Activated T-cell treated with anti-CD3 and anti-CD28 coated beads, Interleukin-2, amount 50 U/mL, for 1 hour (primary cell): ENCODE results near the gene ATP5MK.
"Not testable (repeated sequence)": the region's sequence is repeated elsewhere in the genome, so short reads cannot be mapped to it uniquely, and the experiment has no call there.

Experiments
- DNase-seq: peaks from one replicate; pipeline ENCODE4 v3.0.0-alpha.2; 2020

Gene ATP5MK, protein sequence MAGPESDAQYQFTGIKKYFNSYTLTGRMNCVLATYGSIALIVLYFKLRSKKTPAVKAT

DNA sequence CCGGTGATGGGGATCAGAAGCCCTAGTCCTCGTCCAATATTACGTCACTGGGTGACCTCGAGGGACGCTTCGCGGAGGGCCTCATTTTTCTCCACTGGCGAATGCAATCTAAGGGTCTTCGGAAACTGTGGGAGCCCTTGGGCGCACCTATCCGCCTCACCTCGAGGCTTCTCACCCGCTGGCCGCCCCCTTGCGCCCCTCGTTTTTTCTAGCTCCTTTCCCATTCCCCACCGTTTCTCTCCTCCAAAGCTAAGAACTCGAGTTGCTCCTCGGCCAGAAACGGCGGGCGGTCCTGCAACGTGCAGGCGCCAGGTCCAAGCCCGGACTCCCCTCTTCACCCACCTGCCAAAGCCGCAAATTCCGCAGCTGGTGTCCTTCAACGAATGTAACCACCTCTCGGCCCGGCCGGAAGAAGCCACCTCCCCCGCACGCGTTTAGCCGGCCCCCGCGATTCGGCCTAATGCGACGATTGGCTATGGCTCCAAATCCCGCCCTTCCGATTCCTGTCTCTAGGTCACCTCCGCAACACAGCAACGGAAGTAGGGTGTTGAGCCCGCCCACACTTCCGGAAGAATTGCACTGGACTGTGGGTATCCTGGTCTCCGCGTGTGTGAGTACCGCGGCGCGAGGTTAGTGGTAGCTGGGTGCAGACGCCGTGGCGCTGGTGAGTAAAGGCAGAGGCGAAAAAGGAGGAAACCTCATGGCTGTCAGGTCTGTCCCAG is at the start of gene ATP5MK, which contains the start of gene PDCD11:
TSS of gene ATP5MK (minus strand) at position 409 of the 722 bp plus-strand sequence. CDS start 4,018 bp downstream, outside the sequence.
TSS of gene PDCD11 (plus strand) at position 560 of the 722 bp plus-strand sequence. CDS start 1,801 bp downstream, outside the sequence.
- DNase-seq = peak; percentile 90

DNA sequence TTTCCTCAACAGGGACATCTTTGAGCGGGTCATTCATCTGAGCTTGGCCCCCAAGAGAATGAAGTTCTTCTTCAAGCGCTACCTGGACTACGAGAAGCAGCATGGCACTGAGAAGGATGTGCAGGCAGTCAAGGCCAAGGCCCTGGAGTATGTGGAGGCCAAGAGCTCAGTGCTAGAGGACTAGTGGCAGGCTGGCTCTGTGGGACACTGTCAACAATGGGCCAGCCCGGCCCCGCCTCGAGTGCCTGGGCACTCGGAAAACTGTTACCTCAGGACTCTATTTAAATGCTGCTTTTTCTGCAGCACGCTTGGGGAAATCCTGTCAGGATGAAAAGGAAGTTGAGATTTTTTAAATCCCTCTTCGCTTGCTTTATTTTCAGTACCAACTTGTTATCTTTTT is 49.1 kb upstream of the ATP5MK start:
- no peak for DNase-seq

DNA sequence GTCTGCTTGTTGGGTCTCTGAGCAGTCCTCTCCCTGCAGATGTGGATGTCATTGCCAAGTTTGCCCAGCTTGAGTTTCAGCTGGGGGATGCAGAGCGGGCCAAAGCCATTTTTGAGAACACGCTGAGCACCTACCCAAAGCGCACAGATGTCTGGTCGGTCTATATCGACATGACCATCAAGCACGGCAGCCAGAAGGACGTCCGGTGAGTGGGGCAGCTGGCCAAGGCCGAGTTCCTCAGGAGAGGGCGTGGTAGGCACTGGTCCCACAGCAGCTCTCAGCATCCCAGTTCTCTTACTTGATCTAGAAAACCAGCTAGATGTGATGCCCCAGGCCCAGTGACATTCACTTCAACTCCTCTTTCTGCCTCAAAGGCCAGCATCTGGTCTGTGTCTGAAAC is 48.2 kb upstream of the ATP5MK start:
- DNase-seq = no peak

DNA sequence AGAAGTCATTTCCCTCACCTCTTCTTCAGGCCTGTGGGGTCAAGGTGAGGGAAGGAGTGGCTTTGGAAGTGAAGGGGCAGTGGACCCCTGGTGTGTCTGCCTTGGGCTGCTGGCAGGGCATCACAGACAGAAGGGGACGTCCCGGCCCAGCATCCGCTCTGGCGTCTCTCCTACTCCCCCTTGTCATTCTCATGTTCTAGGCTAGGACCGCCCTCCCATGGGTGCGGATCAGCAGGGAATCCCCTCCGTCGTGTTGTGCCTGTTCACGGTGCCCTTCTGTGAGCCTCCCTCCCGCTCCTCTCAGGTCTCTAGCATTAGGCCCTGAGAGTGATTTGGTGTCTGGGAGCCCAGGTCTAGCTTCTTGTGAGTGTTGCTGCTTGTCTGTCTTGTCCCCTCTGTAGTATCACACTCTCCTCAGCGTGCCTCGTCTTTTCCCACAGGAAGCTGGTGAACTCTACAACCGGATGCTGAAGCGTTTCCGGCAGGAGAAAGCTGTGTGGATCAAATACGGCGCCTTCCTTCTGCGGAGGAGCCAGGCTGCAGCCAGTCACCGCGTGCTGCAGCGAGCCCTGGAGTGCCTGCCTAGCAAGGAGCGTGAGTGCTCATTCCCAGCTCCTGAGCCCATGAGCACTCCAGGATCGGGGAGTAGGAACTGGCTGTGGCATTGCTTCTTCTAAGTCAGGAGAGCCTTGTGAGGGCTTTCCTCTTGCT is 47.4 kb upstream of the ATP5MK start:
- no peak for DNase-seq

DNA sequence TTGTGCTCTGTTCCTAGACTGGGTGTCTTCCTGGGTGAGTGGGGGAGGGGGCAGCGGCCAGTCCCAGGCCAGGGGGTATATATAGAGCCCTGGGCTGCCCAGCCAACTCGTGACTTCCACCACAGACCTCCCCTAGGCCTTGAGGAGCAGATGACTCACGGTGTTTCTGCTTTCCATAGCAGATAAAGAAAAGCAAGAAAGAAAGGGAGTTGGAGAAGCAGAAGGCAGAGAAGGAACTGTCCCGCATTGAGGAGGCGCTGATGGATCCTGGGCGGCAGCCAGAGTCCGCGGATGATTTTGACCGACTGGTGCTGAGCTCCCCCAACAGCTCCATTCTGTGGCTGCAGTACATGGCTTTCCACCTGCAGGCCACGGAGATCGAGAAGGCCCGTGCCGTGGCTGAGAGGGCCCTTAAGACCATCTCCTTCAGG is 45.8 kb upstream of the ATP5MK start:
- DNase-seq = no peak

DNA sequence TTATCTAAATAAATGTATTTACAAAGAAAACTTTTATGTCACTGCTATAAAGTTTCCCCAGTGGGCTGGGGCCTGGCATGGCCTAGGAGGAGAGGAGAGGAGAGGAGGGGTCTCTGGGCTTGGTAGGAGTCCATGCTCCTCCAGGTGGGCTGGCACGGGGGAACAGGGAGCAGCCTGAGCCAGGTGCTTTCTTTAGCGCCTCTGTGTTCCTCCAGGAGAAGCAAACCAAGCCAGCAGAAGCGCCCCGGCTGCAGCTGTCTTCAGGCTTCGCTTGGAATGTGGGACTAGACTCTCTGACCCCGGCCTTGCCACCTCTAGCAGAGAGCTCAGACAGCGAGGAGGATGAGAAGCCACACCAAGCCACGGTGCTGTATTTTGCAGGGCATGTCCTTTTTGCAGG is 45.3 kb upstream of the ATP5MK start:
- DNase-seq = no peak

DNA sequence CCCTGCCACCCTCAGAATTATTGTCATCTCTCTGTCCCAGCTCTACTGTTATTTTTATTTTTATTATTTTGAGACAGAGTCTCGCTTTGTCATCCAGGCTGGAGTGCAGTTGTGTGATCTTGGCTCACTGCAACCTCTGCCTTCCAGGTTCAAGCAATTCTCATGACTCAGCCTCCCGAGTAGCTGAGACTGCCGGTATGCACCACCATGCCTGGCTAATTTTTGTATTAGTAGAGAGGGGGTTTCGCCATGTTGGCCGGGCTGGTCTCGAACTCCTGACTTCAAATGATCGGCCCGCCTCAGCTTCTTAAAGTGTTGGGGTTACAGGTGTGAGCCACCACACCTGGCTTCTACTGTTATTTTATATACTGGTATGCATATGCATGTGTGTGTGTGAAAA is 44.9 kb upstream of the ATP5MK start:
- DNase-seq = no peak

DNA sequence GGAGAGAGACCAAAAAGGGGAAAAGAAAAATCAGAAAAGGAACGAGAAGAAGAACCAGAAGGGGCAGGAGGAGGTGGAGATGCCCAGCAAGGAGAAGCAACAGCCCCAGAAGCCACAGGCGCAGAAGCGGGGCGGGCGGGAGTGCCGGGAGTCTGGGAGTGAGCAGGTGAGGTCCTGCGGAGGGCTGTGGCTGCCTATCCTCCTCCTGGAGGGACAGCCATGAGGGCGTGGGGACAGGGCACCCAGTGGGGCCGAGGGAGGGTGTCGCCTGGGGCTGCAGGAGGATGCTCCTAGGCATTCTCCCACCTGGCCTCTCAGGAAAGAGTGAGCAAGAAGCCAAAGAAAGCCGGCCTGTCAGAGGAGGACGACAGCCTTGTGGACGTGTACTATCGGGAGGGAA is 44.1 kb upstream of the ATP5MK start:
- DNase-seq = no peak

DNA sequence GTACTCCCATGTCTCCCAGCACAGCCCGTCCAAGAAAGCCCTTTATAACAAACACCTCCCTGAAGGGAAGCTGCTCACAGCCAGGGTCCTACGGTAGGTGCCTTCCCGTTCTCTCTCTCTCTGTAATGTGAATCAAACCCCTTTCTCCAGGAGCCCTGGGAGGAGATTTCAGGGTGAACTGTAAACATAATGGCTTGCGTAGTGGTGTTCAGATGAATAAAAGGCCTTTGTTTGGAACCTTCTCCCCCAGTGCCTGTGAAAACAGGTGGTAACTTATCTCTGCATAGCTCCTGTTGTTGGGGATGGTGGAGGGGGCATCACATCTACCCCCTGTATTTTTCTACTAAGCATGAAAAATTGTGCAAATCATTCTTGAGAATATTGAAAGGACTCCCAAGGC is 43.5 kb upstream of the ATP5MK start:
- DNase-seq = no peak

DNA sequence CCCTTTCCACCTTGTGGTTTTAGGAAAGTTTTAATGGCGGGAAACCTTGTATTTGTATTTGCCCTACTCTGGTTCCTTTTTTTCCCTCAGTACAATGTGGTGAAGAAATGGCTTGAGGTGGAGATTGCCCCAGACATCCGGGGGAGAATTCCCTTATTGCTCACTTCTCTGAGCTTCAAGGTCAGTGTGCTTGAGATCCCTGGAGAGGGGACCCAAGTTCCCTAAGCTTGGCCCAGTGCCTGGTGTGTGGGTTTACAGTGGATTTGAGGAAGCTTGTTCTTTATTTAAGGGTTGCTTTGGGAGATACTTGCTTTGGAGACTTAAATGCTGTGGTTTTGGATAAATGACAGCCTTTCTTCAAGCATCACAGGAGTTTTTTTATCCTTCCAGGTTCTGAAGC is 37.6 kb upstream of the ATP5MK start:
- DNase-seq = no peak

DNA sequence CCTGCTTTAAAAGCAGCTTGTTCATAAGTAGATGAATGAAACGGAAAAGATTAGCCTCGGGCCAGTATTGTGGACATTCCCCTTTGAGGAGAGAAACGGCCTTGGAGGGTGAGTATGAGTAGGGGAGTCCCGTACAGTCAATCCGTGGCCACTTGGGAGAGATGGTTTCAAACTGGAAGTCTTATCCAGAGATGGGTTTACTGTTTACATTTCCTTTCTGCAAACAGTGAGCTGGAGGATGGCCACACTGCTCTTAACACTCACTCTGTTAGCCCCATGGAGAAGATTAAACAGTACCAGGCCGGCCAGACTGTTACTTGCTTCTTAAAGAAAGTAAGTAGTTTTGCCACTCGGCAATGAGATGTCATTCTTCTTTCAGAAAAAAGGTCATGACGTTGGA is 35.6 kb upstream of the ATP5MK start:
- DNase-seq = no peak

DNA sequence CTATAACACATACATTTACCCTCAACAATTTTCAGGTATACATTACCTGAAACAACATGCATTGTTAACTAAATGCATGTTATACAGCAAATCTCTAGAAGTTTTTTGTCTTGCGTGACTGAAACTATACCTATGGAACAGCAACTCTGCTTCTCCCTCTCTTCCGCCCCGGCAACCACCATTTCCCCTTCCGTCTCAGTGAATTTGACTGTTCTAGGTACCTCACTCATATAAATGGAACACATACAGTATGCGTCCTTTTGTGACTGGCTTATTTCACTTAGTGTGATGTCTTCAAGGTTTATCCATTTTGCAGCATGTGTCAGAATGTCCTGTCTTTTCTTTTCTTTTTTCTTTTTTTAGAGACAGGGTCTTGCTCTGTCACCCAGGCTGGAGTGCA is 33.4 kb upstream of the ATP5MK start:
- DNase-seq = no peak

DNA sequence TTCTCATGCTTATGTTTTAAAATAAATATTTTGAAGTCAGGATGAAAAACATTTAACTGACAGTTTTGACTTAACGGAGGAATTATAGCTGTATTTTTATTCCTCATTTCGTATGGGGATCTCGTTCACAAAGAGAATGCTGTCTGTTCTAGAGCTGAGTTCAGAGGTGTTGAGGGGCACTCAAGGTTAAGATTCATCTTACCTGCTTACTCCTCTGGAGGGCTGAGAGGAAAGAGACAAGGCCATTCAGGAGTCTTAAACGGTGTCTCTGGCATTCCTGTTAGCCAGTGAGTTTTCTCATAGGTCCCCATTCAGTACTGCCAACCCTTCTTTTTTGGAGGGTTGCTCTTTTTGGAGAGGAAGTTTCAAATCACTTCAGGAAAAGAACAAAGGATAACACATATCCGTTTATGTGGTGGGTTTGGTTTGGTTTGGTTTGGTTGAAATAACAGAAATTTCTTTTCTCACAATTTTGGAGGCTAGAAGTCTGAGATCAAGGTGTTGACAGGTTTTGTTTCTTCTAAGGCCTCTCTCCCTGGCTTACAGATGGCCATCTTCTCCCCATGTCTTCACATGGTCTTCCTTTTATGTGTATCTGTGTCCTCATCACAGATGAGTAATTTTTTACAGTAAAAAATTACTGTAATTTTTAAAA is 32.8 kb upstream of the ATP5MK start:
- no peak for DNase-seq

DNA sequence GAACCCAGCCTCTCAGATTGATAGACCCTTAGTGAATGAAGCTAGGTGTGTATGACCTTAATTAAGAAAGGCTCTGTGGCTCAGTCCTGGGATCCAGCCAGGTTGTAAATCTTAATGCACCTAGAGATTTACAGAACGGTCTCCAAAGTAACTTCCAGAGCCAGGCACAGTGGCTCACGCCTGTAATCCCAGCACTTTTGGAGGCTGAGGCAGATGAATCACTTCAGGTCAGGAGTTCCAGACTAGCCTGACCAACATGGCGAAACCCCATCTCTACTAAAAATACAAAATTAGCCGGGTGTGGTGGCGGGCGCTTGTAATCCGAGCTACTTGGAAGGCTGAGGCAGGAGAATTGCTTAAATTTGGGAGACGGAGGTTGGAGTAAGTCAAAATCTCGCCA is 31.6 kb upstream of the ATP5MK start:
- no peak for DNase-seq

DNA sequence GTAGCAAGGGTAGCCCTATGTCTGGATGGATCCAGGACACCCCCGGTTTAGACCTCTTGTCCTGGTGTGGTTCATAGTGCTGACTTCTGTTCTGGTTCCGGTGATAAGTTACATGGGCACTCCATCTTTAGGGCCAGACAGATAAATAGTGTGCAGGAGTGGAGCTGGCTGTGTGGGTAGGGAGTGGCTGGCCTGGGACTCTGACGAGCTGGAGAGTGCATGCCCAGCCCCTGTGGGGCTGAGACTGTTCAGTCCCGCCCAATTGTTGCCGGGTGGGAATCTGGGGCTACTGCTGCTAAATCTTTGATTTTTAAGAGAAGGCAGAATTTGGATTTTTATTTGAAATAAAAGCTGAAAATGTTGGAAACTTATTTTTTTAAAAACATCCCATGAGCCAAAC is 27.5 kb upstream of the ATP5MK start:
- DNase-seq = no peak

DNA sequence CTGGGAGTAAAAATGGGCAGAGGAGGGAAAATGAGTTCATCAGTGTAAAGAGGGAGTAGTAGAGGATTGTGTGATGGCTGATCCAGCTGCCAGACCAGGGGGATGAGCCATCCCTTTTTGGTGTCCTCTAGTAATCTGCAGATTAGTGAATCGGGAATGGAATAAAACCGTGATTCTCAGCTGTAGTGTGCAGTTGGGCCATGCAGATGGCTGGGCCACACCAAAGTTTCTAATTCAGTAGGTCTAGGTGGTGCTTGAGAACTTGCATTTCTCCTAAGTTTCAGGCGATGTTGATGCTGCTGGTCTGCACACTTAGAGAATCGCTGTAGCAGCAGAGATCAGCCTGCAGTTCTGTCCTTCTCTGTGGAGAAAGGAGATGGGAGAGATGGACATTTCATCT is 22.8 kb upstream of the ATP5MK start:
- DNase-seq = no peak

DNA sequence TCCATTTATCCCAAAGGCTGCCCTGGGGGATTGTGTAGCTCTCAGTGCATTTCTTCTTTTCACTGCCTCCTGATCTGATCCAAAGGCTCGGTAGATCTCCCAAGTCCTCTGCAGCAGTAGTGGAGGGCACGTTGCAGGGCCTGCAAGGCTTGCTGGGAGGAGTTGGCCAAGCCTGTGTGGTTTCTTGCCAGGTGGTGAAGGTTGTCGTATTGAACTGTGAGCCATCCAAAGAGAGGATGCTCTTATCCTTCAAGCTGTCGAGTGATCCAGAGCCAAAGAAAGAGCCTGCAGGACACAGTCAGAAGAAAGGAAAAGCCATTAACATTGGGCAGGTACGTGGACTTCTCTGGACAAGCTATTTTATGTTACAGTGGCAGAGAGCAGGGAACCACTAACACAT is 21.3 kb upstream of the ATP5MK start:
- DNase-seq = no peak

DNA sequence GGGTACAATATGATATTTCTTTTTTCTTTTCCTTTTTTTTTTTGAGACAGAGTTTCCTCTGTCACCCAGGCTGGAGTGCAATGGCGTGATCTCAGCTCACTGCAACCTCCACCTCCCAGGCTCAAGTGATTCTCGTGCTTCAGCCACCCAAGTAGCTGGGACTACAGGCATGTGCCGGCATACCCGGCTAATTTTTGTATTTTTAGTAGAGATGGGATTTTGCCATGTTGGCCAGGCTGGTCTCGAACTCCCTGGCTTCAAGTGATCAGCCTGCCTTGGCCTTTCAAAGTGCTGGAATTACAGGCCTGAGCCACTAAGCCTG is 20.8 kb upstream of the ATP5MK start:
- DNase-seq = not testable (repeated sequence)

DNA sequence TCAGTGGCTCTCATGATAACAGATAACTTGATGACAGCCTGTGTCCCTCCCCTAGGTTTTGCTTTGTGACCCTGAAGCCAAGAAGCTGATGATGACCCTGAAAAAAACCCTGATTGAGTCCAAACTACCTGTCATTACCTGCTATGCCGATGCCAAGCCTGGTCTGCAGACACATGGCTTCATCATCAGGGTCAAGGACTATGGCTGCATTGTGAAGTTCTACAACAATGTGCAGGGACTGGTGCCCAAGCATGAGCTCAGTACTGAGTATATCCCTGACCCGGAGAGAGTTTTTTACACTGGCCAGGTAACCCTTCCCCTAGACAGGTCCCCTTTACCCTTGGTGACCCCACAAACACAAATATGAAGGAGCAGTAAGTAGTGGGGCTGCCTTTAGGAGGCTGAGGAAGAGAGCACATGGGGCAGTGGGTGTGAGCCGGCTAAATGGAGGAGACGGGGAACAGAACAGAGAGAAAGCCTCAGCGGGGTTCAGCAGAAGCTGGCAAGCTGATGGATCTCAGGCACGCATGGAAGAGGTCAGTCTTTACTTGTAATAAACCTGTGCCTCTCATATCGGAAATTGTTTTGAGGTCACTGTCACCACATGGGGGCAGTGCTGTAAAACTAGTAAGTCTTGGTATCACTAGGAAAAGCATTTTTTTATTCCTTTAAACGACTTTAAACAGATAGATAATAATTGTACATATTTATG is 20.3 kb upstream of the ATP5MK start:
- peak; percentile 51 for DNase-seq

DNA sequence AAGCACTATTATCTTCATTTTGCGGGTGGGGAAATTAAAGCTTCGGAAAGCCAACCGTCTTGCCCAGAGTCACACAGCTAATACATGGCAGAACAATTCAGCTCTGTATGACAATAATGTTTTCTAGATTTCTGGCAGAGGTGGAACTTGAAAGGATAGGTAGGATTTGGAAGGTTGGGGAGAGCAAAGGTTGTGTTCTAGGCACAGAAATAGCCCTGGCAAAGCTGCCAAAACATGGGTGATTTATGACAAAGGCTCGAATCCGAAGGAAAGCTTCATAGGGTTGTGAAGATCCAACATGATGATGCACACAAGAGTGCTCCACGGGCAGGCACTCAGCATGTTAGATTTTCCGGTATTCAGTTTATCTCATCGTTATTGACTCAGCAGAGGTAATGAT is 19.3 kb upstream of the ATP5MK start:
- DNase-seq = no peak

DNA sequence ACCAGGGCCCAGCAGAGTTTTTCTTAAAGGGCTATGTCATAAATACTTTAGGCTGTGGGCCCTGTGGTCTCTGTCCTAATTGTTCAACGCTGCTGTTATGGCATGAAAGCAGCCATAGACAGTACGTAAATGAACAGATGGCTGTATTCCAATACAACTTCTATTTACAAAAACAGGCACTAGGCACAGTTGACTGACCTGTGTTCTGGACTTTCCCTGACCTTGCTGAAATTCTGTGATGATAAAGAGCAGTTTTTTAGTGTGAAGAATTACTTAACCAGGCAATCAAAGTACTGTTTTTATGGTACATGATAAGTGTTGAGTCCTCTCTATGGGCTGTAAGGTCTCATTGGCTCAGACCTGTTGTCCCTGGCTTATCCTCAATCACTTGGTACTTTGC is 17.3 kb upstream of the ATP5MK start:
- DNase-seq = no peak

DNA sequence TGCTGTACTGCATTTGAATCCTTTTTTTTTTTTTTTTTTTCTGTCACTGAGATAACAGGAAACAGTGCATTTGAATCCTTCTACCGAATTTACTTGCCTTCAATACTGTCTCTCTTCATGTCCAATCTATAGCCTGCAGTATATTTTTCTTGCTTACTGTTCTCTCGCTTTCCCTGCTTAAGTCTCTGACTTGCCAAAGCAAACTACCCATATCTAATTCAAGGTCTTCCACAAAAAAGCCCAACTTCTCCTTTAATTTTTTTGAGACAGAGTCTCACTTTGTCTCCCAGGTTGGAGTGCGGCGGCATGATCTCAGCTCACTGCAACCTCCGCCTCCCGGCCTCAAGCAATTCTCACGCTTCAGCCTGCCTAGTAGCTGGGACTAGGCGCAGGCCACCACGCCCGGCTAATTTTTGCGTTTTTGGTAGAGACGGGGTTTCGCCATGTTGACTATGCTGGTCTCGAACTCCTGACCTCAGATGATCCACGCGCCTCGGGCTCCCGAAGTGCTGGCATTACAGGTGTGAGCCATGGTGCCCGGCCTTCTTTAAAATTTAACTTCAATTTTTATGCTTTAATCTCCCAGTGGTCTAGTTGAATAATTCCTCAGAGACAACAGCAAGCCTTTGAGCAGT is 1.0 kb upstream of the ATP5MK start:
- DNase-seq = no peak

DNA sequence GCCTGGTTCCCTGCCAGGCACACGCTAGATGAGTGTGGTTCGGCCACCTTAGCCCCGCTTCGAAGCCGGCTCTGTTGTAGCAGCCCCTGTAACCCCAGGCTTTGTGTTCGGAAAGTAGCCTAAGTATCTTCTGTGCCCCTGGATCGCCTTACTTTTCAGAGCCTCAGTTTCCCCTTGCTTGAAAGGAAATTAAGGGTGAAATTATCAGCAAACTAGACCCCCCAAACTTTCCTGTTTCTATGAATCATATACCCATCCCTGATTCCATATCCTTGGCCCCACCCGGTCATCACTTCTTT is 463 bp upstream of the ATP5MK start:
- no peak for DNase-seq
